NCI-H128 (cell line): ENCODE measurements around the gene ERCC1.

Experiments used
- DNase-seq: peaks from one replicate; lab custom pipeline; 2025; ENCODE audit not compliant: unreplicated experiment; lab: John Stamatoyannopoulos, UW

ERCC1 gene

DNA sequence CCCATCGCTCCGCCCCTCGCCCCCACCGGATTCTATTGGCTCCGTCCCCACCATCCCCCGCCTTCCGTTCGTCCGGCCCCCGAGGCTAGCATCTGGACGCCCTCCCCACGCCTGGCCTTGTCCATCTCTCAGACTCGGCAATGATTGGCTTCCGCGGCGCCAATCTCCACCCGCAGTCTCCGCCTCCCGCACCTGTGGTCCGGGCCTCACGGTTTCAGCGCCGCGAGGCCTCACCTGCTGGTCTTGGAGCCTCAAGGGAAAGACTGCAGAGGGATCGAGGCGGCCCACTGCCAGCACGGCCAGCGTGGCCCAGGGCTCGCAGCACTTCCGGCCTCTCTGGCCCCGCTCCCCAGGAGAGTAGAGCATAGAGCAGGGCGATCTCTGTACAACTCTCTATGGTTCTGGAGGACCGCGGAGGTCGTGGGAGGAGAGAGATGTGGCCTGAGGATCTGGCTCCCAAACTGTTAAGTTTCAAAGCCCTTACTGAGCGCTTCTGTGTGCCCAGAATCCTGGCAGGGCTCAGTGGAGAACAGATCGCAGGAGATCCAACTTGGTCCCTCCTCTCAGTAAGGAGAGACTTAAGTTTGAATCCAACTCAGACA lies at the start of gene ERCC1:
Gene ERCC1, minus strand, starts transcription at position 329 of the 602 bp plus-strand sequence. CDS start 543 bp downstream, outside the sequence.
- DNase-seq: peak; percentile 97

DNA sequence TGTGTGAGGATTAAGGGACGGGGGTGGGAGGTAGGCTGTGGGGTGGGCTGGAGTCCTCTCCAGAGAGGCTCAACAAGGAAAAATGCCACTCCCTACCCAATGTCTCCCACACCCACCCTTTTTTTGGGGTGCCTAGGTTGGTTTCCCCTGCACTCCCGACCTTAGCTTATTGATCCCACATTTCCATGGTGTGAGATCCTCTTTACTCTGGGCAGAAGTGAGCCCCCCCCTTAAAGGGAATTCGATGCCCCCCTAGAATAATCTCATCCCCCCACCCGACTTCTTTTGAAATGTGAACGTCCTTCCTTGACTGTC lies 49.6 kb upstream of the ERCC1 start:
- no peak for DNase-seq

DNA sequence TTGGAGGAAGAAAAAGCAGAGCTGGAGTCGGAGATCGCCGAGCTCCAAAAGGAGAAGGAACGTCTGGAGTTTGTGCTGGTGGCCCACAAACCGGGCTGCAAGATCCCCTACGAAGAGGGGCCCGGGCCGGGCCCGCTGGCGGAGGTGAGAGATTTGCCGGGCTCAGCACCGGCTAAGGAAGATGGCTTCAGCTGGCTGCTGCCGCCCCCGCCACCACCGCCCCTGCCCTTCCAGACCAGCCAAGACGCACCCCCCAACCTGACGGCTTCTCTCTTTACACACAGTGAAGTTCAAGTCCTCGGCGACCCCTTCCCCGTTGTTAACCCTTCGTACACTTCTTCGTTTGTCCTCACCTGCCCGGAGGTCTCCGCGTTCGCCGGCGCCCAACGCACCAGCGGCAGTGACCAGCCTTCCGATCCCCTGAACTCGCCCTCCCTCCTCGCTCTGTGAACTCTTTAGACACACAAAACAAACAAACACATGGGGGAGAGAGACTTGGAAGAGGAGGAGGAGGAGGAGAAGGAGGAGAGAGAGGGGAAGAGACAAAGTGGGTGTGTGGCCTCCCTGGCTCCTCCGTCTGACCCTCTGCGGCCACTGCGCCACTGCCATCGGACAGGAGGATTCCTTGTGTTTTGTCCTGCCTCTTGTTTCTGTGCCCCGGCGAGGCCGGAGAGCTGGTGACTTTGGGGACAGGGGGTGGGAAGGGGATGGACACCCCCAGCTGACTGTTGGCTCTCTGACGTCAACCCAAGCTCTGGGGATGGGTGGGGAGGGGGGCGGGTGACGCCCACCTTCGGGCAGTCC lies 49.0 kb upstream of the ERCC1 start:
- no peak for DNase-seq

DNA sequence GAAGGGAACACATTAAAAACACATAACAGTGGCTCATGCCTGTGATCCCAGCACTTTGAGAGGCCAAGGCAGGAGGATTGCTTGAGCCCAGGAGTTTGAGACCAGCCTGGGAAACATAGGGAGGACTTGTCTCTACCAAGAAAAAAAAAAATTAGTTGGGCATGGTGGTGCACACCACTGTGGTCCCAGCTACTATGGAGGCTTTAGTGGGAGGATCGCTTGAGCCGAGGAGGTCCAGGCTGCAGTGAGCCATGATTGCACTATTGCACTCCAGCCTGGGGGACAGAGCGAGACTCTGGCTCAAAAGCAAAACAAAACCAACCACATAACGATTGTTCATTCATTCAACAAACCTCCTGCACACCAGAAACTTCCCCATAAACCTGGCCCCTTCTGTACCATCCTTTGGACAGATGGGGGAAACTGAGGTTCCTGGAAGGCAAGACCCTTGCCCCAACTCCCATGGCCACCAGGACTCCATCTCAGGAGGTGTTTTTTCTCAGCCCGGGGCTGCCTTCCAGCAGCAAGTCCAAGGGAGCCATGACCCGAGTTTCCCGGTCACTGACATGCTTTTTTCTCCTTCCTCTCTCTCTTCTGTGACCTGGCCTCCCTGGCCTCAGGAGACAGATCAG lies 48.3 kb upstream of the ERCC1 start:
- no peak for DNase-seq

DNA sequence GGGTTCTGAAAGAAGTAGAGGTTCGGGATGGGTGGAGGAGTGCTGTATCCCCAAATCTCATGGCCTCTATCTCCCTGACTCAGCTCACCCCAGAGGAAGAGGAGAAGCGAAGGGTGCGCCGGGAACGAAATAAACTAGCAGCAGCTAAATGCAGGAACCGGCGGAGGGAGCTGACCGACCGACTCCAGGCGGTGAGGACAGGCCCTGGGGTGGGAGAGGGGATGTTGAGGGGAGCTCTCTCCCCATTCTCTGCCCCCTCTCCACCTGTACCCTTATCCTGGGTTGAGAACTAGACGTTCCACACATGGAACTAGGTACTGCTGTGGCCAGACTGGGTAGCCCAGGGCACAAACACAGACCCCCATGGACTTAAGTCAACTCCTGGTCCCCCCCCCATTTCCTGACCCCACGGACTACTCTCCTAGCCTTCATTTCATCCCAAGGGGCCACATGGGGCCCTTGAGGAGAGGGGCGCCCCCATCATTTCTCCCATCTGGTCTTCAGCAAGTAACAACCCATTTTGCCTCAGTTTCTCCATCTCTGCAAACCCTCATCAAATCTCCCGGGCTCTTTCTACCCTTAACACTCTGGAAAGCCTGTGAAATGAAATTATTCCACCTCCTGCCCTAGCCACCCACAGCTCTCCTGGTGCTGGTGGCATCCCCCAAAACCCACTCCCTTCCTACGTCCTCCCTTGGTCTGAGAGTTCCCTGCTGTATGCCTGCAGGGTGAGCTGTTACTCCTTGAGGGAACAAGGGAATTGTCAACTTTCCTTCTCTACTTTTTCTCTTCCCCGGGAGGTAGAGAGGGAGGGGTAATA lies 47.6 kb upstream of the ERCC1 start:
- no peak for DNase-seq

DNA sequence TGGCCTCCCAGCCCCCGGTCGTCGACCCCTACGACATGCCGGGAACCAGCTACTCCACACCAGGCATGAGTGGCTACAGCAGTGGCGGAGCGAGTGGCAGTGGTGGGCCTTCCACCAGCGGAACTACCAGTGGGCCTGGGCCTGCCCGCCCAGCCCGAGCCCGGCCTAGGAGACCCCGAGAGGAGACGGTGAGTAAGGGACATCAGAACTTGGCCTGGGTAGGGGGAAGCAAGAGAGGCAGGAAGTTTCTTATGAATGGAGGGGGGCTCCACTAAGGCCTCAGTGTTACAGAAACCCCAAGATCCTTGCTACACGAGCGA lies 47.0 kb upstream of the ERCC1 start:
- no peak for DNase-seq

DNA sequence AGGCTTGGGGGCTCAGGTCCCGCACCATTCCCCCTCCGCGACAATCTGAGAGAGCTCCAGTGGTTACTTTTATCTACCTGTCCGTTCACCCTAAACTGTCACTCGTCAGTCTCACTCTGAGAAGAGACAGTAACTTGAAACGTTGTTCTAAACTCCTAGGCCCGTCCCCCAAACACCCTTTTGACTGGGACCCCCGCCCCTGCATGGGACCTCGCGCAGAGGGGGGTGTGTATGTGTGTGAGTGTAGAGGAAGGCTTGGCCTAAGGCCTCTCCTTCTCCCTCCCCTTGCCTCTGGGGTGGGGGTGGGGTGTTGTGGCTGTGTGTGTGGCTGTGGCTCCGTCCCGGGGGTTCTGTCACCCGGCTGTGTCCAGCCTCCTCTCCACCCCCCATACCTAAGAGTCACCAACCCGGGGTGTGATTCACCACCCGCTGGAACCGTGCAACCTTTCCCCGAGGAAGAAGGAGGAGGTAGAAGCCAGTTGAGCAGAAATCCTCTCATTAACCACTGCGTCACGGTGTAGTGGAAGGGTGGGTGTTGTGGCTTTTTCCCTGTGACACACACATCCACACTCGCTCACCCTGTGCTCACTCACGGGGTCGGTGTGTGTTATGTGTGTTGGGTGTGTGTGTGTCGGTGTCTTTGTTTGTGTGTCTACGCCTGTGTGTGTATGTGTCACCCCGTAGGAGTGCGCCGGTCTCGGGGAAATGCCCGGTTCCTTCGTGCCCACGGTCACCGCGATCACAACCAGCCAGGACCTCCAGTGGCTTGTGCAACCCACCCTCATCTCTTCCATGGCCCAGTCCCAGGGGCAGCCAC lies 46.4 kb upstream of the ERCC1 start:
- DNase-seq: no peak

DNA sequence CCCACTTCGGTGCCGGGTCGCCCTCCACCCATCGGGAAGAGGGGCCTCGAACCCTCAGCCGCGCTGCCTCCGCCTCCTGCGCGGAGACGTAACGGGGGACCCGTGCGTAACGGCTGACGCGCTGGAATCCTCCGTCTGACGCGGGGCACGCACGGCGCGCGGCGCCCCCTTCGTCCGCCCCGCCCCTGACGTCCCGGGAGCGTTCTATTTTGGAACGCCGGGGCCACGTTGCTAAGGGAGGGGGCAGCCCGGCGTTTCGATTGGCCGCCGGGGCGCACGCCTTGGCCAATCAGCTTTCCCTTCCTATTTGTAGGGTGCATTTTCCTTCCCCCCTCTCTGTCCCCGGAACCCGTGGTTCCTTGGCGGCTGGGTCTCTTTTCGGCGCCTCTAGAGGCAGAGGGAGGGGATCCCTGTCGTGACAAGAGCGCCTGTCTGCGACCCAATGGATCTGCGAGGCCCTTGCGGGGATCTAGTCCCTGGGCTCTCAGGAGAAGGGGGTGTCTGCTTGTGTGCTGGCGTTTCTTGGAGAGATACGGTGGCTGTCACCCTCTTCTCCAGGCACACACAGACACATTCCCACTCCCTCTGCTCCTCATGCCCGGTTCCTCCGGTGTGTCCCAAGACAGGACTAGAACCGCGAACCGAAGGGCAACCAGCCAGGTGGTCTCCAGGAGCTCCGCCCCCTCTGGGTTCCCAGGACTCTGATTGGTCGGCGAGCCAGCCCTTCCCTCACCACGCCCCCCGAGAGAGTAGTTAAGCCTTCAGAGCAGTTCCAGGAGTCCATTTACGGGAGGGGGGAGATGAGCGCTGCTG lies 45.6 kb upstream of the ERCC1 start:
- peak; percentile 83 for DNase-seq

DNA sequence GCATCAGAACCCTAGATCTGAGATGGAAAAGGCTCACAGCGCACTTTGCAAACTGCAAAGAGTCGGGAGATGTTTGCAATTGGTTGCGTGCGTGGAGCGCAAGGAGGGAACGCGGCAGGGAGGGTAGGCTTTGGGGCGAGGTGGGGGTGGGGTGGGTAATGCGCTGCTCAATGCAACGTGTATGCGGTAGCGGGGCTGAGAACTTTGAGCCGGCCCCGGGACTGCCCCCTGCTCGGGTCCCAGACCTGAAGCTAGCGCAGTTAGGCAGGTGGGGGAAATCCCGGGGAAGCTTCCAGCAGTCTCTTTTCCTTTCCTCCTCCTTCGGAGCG lies 45.0 kb upstream of the ERCC1 start:
- DNase-seq: no peak

DNA sequence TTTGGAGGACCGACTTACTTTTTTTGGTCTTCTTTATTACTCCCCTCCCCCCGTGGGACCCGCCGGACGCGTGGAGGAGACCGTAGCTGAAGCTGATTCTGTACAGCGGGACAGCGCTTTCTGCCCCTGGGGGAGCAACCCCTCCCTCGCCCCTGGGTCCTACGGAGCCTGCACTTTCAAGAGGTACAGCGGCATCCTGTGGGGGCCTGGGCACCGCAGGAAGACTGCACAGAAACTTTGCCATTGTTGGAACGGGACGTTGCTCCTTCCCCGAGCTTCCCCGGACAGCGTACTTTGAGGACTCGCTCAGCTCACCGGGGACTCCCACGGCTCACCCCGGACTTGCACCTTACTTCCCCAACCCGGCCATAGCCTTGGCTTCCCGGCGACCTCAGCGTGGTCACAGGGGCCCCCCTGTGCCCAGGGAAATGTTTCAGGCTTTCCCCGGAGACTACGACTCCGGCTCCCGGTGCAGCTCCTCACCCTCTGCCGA lies 44.5 kb upstream of the ERCC1 start:
- DNase-seq: no peak

DNA sequence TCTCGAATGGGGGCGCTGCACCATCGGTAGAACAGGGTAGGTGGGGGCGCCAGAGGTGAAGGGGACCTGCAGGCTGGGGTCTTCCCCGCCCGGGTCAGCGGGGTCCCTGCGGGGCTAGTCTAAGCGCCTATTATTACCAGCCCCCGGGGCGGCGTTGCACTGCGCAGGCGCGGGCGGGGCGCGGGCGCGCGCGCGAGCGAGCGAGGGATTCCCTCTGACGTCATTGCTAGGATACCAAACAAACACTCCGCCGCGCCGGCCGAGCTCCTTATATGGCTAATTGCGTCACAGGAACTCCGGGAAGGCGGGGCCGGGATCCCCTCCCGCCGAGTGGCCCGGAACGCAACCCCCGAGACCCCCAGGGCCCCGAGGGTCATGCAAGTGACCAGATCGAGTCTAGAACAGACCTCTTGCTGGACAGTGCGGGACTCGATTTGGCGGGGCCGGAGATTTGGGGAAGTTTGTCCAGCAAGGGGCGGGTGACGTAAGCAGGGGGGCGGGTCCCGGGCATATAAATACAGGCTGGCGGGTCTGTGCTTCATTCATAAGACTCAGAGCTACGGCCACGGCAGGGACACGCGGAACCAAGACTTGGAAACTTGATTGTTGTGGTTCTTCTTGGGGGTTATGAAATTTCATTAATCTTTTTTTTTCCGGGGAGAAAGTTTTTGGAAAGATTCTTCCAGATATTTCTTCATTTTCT lies 43.9 kb upstream of the ERCC1 start, which contains the start of gene FOSB:
Gene FOSB, plus strand, starts transcription at position 541 of the 703 bp plus-strand sequence. CDS start 591 bp downstream, outside the sequence.
- DNase-seq: peak; percentile 71

DNA sequence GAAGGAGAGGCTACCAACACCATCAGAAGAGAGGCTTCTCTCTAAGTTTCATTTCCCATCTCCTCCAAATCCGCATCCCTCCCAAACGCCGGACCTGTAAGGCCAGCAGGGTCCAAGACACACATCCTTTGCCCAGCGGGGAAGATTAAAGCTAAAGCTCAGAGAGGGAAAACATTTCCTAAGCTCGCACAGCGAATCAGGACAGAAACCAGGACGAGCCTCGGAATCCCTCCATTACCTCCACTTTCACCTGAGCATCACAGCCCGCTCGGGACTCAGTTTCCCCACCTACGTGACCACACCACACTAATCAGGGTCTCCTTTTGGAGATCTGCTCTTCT lies 43.4 kb upstream of the ERCC1 start:
- DNase-seq: no peak

DNA sequence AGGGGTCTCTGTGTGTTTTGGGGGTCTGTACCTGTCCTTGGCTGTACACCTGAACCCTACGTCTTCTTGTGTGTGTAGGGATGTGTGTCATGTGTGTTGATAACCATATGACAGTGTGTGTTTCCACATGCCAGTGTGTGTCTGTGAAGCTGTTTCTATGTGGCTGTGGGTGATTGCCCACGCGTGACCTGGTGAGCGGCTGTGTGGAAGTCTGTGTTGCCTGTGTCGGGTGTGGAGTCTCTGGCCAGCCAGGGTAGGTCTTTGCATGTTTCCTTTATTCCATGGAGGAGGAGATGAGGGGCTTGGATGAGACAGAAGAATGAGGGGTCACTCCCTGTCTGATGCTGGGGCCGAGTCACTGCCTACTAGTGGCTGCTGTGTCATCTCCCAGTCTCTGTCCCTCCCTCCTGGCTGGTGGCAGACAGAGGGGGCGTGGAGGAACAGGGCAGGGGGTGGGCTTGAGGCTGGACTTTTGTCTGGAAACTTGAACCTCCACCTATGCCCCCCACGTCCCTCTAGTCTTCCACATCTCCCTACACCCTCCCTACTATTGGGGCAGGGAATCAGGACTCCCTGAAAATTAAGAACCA lies 41.2 kb upstream of the ERCC1 start:
- no peak for DNase-seq

DNA sequence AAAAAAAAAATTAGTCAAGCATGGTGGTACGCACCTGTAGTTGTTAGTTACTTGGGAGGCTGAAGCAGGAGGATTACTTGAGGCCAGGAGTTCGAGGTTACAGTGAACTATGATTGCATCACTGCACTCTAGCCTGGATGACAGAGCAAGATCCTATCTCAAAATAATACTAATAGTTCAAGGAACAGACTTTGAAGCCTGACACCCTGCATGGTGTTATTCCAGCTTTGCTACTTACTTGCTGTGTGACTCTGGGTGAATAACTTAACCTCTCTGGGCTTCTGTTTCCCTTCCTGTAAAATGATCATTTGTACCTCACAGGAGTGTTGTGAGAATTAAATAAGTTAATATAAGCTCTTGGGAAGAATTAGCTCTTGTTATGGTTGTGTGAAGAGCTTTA lies 40.6 kb upstream of the ERCC1 start:
- no peak for DNase-seq

DNA sequence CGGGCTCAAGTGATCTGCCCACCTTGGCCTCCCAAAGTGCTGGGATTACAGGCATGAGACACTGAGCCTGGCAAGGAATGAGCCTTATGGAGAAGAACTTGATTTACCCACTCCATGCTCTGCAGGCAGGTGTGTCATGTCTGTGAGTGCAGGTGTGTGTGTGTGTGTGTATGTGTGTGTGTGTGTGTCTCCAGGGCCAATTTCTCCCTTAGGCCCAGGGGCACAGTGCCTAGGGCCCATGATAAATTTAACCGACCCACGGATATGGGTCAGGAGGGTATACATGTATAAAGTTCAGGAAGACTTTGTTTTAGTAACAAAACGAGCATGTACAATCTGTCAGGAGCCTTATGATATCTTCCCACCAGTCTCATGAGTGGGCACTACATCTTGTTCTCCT lies 39.5 kb upstream of the ERCC1 start:
- DNase-seq: no peak

DNA sequence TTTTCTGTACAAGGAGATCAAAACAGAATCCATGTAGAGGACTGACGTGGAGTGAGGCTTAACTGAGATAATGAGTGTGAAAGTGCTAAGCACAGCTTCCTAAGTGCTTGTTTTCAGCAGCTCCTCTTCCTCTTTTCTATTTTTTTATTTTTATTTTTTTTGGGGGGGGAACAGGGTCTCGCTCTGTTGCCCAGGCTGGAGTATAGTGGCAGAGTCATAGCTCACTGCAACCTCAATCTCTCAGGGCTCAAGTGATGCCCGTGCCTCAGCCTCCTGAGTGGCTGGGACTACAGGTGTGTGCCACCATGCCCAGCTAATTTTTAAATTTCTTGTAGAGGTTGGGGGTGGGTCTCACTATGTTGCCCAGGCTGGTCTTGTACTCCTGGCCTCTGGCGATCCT lies 38.5 kb upstream of the ERCC1 start:
- DNase-seq: no peak

DNA sequence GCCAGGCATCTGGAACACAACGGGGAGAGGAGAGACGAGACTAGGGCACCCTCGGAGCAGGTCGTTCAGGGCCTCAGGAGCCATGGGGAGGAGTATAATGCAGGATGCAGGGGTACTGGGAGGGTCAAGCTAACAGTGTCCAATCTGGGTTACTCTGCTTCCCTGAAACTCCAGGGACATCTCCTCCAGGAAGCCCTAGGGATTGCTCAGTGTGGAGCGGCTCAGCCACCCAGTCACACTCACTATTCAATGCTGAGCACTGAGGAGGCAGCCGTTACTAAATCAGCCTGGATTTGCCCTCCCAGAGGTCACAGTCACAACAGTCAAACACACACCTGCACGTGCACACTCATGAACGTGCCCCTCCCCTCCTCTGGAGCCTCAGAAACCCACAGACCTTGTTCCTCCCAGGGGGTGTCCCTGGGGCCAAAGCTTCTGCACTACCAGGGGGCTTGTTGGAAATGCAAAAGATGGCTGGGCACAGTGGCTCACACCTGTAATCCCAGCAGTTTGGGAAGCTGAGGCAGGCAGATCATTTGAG lies 37.2 kb upstream of the ERCC1 start:
- DNase-seq: no peak

DNA sequence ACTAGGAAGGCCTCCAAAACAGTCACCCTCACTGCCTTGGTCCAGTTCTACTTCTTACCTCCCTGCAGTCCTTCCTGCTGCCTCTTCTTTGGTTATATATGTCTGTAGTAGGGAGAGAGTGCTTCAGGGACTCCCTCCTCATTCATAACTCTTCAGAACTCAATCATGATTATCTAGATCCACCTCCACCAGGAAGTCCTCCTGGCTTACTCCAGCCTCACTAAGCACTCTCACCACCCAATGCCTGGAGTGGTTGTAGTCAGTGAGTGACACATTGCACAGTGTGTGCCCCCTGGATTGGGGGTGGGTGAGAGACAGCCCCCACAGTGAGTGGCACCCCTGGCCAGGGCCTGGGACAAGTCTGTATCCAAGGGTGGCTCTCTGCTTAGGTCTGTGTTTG lies 34.1 kb upstream of the ERCC1 start:
- DNase-seq: no peak

DNA sequence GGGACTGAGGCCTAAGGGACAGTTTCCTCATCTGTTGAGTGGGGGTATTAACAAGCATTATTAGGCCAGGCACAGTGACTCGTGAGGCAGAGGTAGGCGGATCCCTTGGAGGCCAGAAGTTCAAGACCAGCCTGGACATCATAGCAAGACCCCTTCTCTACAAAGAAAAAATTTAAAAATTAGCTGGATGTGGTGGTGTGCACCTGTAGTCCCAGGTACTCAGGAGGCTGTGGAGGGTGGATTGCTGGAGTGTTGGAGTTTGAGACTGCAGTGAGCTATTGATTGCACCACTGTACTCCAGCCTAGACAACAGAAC lies 32.7 kb upstream of the ERCC1 start:
- no peak for DNase-seq
